Left ventricle myocardium inferior (tissue), 1 donor: ENCODE measurements around the gene KDM5B. TPM values are rescaled to one million over a fixed set of nuclear protein-coding genes. Genes with fewer than 3 reads are reported as not detected.

Experiments
- DNase-seq: peaks from one replicate; pipeline ENCODE4 v3.0.0-alpha.2; 2020
- H3K27ac ChIP-seq: fragments of 200-600 bp; replicated peaks from 2 replicates; pipeline ENCODE4 v1.8.0; 2021
- H3K27me3 ChIP-seq: fragments of 200-600 bp; 2 replicates; pipeline ENCODE4 v1.8.0; 2021; ENCODE audit warnings: low read depth
- H3K36me3 ChIP-seq: fragments of 200-600 bp; 2 replicates; pipeline ENCODE4 v1.8.0; 2021
- H3K4me1 ChIP-seq: fragments of 200-600 bp; 2 replicates; pipeline ENCODE4 v1.8.0; 2021
- H3K4me3 ChIP-seq: fragments of 200-600 bp; 2 replicates; pipeline ENCODE4 v1.8.0; 2021; ENCODE audit warnings: mild to moderate bottlenecking, moderate library complexity
- H3K9me3 ChIP-seq: fragments of 200-600 bp; replicated peaks from 2 replicates; pipeline ENCODE4 v1.8.0; 2021
- CTCF ChIP-seq: fragments of 200-600 bp; IDR thresholded peaks from 2 replicates; pipeline ENCODE4 v1.8.0; 2021; ENCODE audit warnings: antibody characterized with exemption, mild to moderate bottlenecking, borderline replicate concordance
- intact Hi-C: fragments of 100-400 bp; cut with micrococcal nuclease; formaldehyde crosslinking; loops from one replicate; pipeline ENCODE4 v1.11.0; 2022
- total RNA-seq: library from RNA; stranded (reverse); fragmentation: NEBNext Ultra II Directional; extraction: Animal tissue kit (Norgen Biotek cat#: 25700); gene quantifications from one replicate; pipeline ENCODE4 v1.2.1, GENCODE V29; 2021
- donor health status: DM: no; HTN: yes; CAD: no; lungs with severe emphysema.

Gene KDM5B
- total RNA-seq, 1 donor from 2014 or later = 11.9 TPM

GRCh38 chr1:202770135-202770534 is 38.1 kb downstream of the KDM5B start:
- Histone ChIP-seq H3K9me3 (no peaks in the 10 kb centered on the region), H3K27ac (no peak overlapping the region), H3K4me3 (no peak overlapping the region), H3K4me1 (no peaks in the 10 kb centered on the region), H3K27me3 (no peaks in the 10 kb centered on the region), H3K36me3 (peaks cover 69% of the 10 kb centered on the region)
- no peak for TF ChIP-seq CTCF
- DNase-seq = no peak
- intact Hi-C loops = no loop called here

- Histone ChIP-seq H3K4me1 (no peaks in the 10 kb centered on the region), H3K27me3 (no peaks in the 10 kb centered on the region), H3K9me3 (no peaks in the 10 kb centered on the region), H3K4me3 (no peak overlapping the region), H3K27ac (no peak overlapping the region), H3K36me3 (peaks cover 63% of the 10 kb centered on the region)
- TF ChIP-seq CTCF = no peak
- intact Hi-C loops = no loop called here
- DNase-seq = no peak
Observed at GRCh38 chr1:202765721-202766120, 42.5 kb downstream of the KDM5B start.

GRCh38 chr1:202762019-202762418 is 46.2 kb downstream of the KDM5B start:
- no peak for DNase-seq
- intact Hi-C loops = no loop called here
- no peak overlapping the region for H3K4me3 ChIP-seq
- H3K9me3 ChIP-seq = no peaks in the 10 kb centered on the region
- TF ChIP-seq CTCF = no peak
- peaks cover 89% of the 10 kb centered on the region for H3K36me3 ChIP-seq
- H3K27me3 ChIP-seq = no peaks in the 10 kb centered on the region
- no peaks in the 10 kb centered on the region for H3K4me1 ChIP-seq
- no peak overlapping the region for H3K27ac ChIP-seq

- Histone ChIP-seq H3K9me3 (no peaks in the 10 kb centered on the region), H3K27ac (no peak overlapping the region), H3K4me3 (no peak overlapping the region), H3K4me1 (no peaks in the 10 kb centered on the region), H3K27me3 (no peaks in the 10 kb centered on the region), H3K36me3 (peaks cover 90% of the 10 kb centered on the region)
- intact Hi-C loops = no loop called here
- no peak for TF ChIP-seq CTCF
- no peak for DNase-seq
Observed at GRCh38 chr1:202760589-202760988, 47.6 kb downstream of the KDM5B start.

GRCh38 chr1:202756391-202756790 is 51.8 kb downstream of the KDM5B start:
- Histone ChIP-seq H3K27ac (no peak overlapping the region), H3K4me1 (peaks cover 2% of the 10 kb centered on the region), H3K9me3 (no peaks in the 10 kb centered on the region), H3K27me3 (no peaks in the 10 kb centered on the region), H3K36me3 (peaks cover 95% of the 10 kb centered on the region), H3K4me3 (no peak overlapping the region)
- no peak for DNase-seq
- intact Hi-C loops = loop anchor here (10.0 kb wide), 1 partner anchor 248 kb away; the partner anchor contains the start of gene TMEM183A
- TF ChIP-seq CTCF = no peak
